ENCODE results near the gene CDYL2. TPM values are rescaled to one million over a fixed set of nuclear protein-coding genes. Genes with fewer than 3 reads are reported as not detected.

Gene CDYL2
- total RNA-seq, 1 donor from 2014 or later, result 1.8 TPM

DNA sequence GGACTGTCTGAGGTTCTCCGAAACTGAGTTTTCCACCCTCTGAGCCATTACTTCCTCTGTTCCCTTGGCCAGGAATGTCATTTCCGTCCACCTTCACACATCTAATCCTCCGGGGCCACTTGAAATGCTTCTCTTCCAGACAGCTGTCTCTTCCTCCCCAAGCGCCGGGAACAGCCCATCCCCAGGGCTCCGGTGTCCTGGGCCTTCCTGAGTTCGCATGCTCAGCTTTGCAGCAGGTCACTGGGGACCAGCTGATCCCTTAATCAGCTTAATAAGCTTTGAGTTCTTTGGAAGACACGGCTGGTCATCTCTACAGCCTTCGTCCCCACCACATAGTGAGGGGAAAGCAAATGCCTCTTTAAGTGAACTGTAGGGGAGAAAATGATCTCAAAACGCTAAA lies 140.2 kb downstream of the CDYL2 start:
- DNase-seq (ENCODE audit: extremely low spot score, unreplicated experiment), result no peak
- no peaks in the 10 kb centered on the region for H3K4me1 Mint-ChIP-seq (ENCODE audit: unreplicated experiment)
- no peaks in the 10 kb centered on the region for H3K27me3 Mint-ChIP-seq (ENCODE audit: unreplicated experiment)
- no peak overlapping the region for H3K4me3 Mint-ChIP-seq (ENCODE audit: unreplicated experiment)
- H3K27ac Mint-ChIP-seq (ENCODE audit: unreplicated experiment), result no peak overlapping the region
- H3K9me3 Mint-ChIP-seq (ENCODE audit: unreplicated experiment), result peaks cover 23% of the 10 kb centered on the region
- H3K36me3 Mint-ChIP-seq (ENCODE audit: unreplicated experiment), result no peaks in the 10 kb centered on the region
- TF ChIP-seq, protein P1, sequence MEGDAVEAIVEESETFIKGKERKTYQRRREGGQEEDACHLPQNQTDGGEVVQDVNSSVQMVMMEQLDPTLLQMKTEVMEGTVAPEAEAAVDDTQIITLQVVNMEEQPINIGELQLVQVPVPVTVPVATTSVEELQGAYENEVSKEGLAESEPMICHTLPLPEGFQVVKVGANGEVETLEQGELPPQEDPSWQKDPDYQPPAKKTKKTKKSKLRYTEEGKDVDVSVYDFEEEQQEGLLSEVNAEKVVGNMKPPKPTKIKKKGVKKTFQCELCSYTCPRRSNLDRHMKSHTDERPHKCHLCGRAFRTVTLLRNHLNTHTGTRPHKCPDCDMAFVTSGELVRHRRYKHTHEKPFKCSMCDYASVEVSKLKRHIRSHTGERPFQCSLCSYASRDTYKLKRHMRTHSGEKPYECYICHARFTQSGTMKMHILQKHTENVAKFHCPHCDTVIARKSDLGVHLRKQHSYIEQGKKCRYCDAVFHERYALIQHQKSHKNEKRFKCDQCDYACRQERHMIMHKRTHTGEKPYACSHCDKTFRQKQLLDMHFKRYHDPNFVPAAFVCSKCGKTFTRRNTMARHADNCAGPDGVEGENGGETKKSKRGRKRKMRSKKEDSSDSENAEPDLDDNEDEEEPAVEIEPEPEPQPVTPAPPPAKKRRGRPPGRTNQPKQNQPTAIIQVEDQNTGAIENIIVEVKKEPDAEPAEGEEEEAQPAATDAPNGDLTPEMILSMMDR (IDR thresholded peaks at IDR 0.05), result no peak

DNA sequence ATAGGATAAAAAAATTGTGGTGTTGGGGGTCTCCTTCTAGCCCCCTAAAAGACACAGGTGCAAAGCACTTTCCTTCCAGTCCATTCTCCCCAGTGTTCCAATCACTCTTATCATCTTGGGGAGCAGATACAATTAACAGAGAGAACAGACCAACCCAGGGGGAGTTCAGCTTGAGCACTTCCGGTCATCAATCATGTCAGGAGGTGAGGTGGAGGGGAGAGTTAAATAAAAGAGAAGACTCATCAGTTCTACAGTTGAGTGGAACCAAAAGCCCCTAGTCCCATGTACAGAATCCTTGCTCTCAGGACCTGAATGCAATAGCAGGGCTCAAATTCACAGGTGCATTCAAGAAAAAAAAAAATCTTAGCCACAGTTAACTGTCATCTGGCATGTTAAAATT lies 141.3 kb downstream of the CDYL2 start:
- no peaks in the 10 kb centered on the region for H3K27me3 Mint-ChIP-seq (ENCODE audit: unreplicated experiment)
- peaks cover 23% of the 10 kb centered on the region for H3K9me3 Mint-ChIP-seq (ENCODE audit: unreplicated experiment)
- H3K36me3 Mint-ChIP-seq (ENCODE audit: unreplicated experiment), result no peaks in the 10 kb centered on the region
- DNase-seq (ENCODE audit: extremely low spot score, unreplicated experiment), result no peak
- H3K27ac Mint-ChIP-seq (ENCODE audit: unreplicated experiment), result no peak overlapping the region
- H3K4me3 Mint-ChIP-seq (ENCODE audit: unreplicated experiment), result no peak overlapping the region
- TF ChIP-seq, protein P1 (IDR thresholded peaks at IDR 0.05), result no peak
- no peaks in the 10 kb centered on the region for H3K4me1 Mint-ChIP-seq (ENCODE audit: unreplicated experiment)

DNA sequence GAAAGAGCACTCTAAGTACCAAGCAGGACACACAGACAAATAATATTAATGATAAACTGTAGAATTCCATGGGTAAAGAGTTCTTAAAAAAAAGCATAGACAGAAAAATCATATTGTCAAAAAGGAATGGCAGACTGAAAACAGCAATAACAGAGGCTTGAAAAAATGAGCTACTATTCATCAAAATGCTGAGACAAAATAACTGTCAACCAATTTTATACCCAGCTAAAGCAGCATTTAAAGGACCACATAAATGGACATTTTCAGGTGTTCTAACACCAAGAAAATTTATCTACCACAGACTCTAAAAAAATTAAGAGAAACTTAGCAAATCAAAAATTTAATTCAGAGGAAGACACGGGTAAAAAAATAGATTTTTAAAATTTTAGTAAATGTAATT lies 144.5 kb downstream of the CDYL2 start:
- Mint-ChIP-seq H3K4me1 (ENCODE audit: unreplicated experiment) (no peaks in the 10 kb centered on the region), H3K27me3 (ENCODE audit: unreplicated experiment) (no peaks in the 10 kb centered on the region), H3K27ac (ENCODE audit: unreplicated experiment) (no peak overlapping the region), H3K4me3 (ENCODE audit: unreplicated experiment) (no peak overlapping the region), H3K9me3 (ENCODE audit: unreplicated experiment) (peaks cover 18% of the 10 kb centered on the region), H3K36me3 (ENCODE audit: unreplicated experiment) (no peaks in the 10 kb centered on the region)
- TF ChIP-seq, protein P1 (IDR thresholded peaks at IDR 0.05), result no peak
- DNase-seq (ENCODE audit: extremely low spot score, unreplicated experiment), result no peak

DNA sequence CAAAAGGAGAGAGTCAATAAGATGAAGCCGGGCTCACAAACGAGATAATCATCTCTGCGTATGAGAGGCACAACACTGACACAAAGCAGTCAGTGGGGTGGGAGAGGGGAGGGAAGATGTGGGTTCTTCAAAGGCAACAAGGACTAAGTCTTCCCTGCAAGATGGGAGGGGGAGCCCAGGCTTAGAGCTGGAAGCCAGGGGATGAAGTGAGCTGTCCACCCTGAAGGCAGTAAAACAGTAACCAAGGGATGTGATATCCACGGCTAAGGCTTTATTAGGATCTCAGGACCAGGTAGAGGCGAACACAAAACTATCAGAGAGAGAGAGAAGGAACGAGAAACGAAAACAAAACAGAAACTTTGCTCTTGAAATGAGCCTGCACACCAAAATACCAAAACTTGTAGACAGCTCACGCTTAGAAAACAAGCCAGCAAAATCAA lies 147.7 kb downstream of the CDYL2 start:
- TF ChIP-seq, protein P1 (IDR thresholded peaks at IDR 0.05), result no peak
- H3K36me3 Mint-ChIP-seq (ENCODE audit: unreplicated experiment), result no peaks in the 10 kb centered on the region
- DNase-seq (ENCODE audit: extremely low spot score, unreplicated experiment), result no peak
- H3K9me3 Mint-ChIP-seq (ENCODE audit: unreplicated experiment), result peaks cover 10% of the 10 kb centered on the region
- no peaks in the 10 kb centered on the region for H3K4me1 Mint-ChIP-seq (ENCODE audit: unreplicated experiment)
- H3K4me3 Mint-ChIP-seq (ENCODE audit: unreplicated experiment), result no peak overlapping the region
- H3K27ac Mint-ChIP-seq (ENCODE audit: unreplicated experiment), result no peak overlapping the region
- no peaks in the 10 kb centered on the region for H3K27me3 Mint-ChIP-seq (ENCODE audit: unreplicated experiment)

DNA sequence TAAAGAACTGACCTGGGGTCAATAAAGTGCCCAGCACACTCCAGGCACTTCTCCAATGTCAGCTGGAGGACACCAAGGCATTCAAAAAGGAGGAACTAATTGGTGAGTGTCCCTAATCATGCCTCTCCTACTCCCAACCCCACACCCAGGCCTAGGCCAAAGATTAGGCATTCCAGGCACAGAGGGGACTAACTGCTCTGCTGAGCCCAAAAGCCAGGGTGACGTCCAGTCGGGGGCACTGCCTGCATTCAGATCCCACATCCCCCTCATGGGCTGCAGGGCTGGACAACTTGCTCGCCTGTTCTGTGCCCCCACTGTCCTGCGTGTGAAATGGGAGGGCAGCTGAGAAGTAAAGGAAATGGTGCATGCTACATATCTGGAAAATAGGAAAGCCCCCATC lies 148.2 kb downstream of the CDYL2 start:
- Mint-ChIP-seq H3K36me3 (ENCODE audit: unreplicated experiment) (no peaks in the 10 kb centered on the region), H3K4me1 (ENCODE audit: unreplicated experiment) (no peaks in the 10 kb centered on the region), H3K27me3 (ENCODE audit: unreplicated experiment) (no peaks in the 10 kb centered on the region), H3K9me3 (ENCODE audit: unreplicated experiment) (peaks cover 10% of the 10 kb centered on the region), H3K27ac (ENCODE audit: unreplicated experiment) (no peak overlapping the region), H3K4me3 (ENCODE audit: unreplicated experiment) (no peak overlapping the region)
- DNase-seq (ENCODE audit: extremely low spot score, unreplicated experiment), result no peak
- TF ChIP-seq, protein P1 (IDR thresholded peaks at IDR 0.05), result no peak

All from osteocyte (in vitro differentiated cells).